Tibial artery (tissue), 4 donors: ENCODE data around the gene RASA3.
"Not testable (repeated sequence)": the region's sequence is repeated elsewhere in the genome, so short reads cannot be mapped to it uniquely, and the experiment has no call there.

Experiments used
- DNase-seq, 2 donors: peaks; one replicate each; pipeline ENCODE4 v3.0.0-alpha.2; 2019
- H3K27ac ChIP-seq, 2 donors: fragments of 200-600 bp; sonication (generic) in 1 of 2; 1 replicate in 1 of 2; 2 replicates in 1 of 2; pipeline ENCODE4 v1.5.1; 2018 to 2019; ENCODE audit warnings: mild to moderate bottlenecking in 1 of 2
- H3K27me3 ChIP-seq, 2 donors: fragments of 200-600 bp; sonication (generic) in 1 of 2; one replicate each; pipeline versions ENCODE4 v1.5.1 to v1.6.0; 2016 to 2019
- H3K36me3 ChIP-seq, 3 donors: fragments of 200-600 bp; sonication (generic) in 2 of 3; one replicate each; pipeline ENCODE4 v1.5.1; 2016 to 2019; ENCODE audit warnings: mild to moderate bottlenecking in 2 of 3
- H3K4me1 ChIP-seq, 4 donors: fragments of 200-600 bp; sonication (generic) in 2 of 4; 1 replicate in 3 of 4; 2 replicates in 1 of 4; pipeline ENCODE4 v1.5.1; 2016 to 2019
- H3K4me3 ChIP-seq, 2 donors: fragments of 200-600 bp; sonication (generic) in 1 of 2; 1 replicate in 1 of 2; 2 replicates in 1 of 2; pipeline ENCODE4 v1.5.1; 2018 to 2019; ENCODE audit warnings: mild to moderate bottlenecking in 2 of 2
- H3K9me3 ChIP-seq, 3 donors: fragments of 200-600 bp; sonication (generic) in 1 of 3; one replicate each; pipeline ENCODE4 v1.5.1; 2016 to 2019
- CTCF ChIP-seq, 2 experiments: fragments of 200-600 bp in 1 of 2; fragments of 450-650 bp in 1 of 2; IDR thresholded peaks; one replicate each; pipeline ENCODE4 v1.5.1; 2017 to 2019; ENCODE audit warnings: antibody characterized with exemption in 2 of 2, mild to moderate bottlenecking in 1 of 2, moderate library complexity in 1 of 2
- intact Hi-C: fragments of 100-400 bp; cut with DNase I; formaldehyde crosslinking; loops from one replicate; pipeline ENCODE4 v1.15.0; 2023; ENCODE audit warnings: low total_unique reads

Gene RASA3

GRCh38 chr13:114121031-114121430, 11.4 kb downstream of the RASA3 start:
- intact Hi-C loops: no loop called here
- Histone ChIP-seq H3K36me3 (no peaks in the 10 kb centered on the region), H3K4me1 (peaks cover 0 to 35% (median 14%) of the 10 kb centered on the region in 4 donors), H3K27me3 (no peaks in the 10 kb centered on the region), H3K9me3 (no peaks in the 10 kb centered on the region), H3K4me3 (no peak overlapping the region), H3K27ac (peak overlapping the region; percentile 59 to 61)
- DNase-seq: no peak
- no peak for TF ChIP-seq CTCF (IDR thresholded peaks at IDR 0.05)

GRCh38 chr13:114120591-114121011, 11.8 kb downstream of the RASA3 start:
- DNase-seq: no peak
- H3K9me3 ChIP-seq: no peaks in the 10 kb centered on the region
- no peak for TF ChIP-seq CTCF (IDR thresholded peaks at IDR 0.05)
- H3K27ac ChIP-seq: peak overlapping the region; percentile 59 to 61
- H3K27me3 ChIP-seq: no peaks in the 10 kb centered on the region
- H3K4me1 ChIP-seq: peaks cover 0 to 35% (median 14%) of the 10 kb centered on the region in 4 donors
- H3K4me3 ChIP-seq: no peak overlapping the region
- H3K36me3 ChIP-seq: no peaks in the 10 kb centered on the region
- intact Hi-C loops: no loop called here

GRCh38 chr13:114119196-114119595, 13.2 kb downstream of the RASA3 start:
- Histone ChIP-seq H3K4me3 (peak overlapping the region; percentile 27 to 46), H3K36me3 (no peaks in the 10 kb centered on the region), H3K27me3 (no peaks in the 10 kb centered on the region), H3K27ac (peak overlapping the region; percentile 70 to 73), H3K9me3 (no peaks in the 10 kb centered on the region), H3K4me1 (peaks cover 0 to 44% (median 14%) of the 10 kb centered on the region in 4 donors)
- DNase-seq: no peak
- intact Hi-C loops: no loop called here
- no peak for TF ChIP-seq CTCF (IDR thresholded peaks at IDR 0.05)

GRCh38 chr13:114118511-114119123, 13.8 kb downstream of the RASA3 start:
- Histone ChIP-seq H3K9me3 (no peaks in the 10 kb centered on the region), H3K27me3 (no peaks in the 10 kb centered on the region), H3K4me1 (peaks cover 0 to 44% (median 14%) of the 10 kb centered on the region in 4 donors), H3K27ac (peak overlapping the region; percentile 70 to 73), H3K36me3 (no peaks in the 10 kb centered on the region), H3K4me3 (peak overlapping the region; percentile 27 to 46)
- no peak for DNase-seq
- intact Hi-C loops: no loop called here
- no peak for TF ChIP-seq CTCF (IDR thresholded peaks at IDR 0.05)

GRCh38 chr13:114118086-114118485, 14.3 kb downstream of the RASA3 start:
- Histone ChIP-seq H3K27ac (peak overlapping the region; percentile 70 to 73), H3K36me3 (no peaks in the 10 kb centered on the region), H3K4me3 (no peak overlapping the region), H3K27me3 (no peaks in the 10 kb centered on the region), H3K4me1 (peaks cover 0 to 44% (median 14%) of the 10 kb centered on the region in 4 donors), H3K9me3 (no peaks in the 10 kb centered on the region)
- no peak for TF ChIP-seq CTCF (IDR thresholded peaks at IDR 0.05)
- DNase-seq: peak in 1 of 2 donors; percentile 5
- intact Hi-C loops: no loop called here

GRCh38 chr13:114117341-114117874, 15.0 kb downstream of the RASA3 start:
- H3K27ac ChIP-seq, H3K27me3 ChIP-seq, intact Hi-C loops, H3K36me3 ChIP-seq, H3K4me3 ChIP-seq, H3K9me3 ChIP-seq: not testable (repeated sequence)
- H3K4me1 ChIP-seq: peaks cover 0 to 42% (median 14%) of the 10 kb centered on the region in 4 donors
- DNase-seq: peak; percentile 5 to 33
